ENCODE results near the gene LRRC40. TPM values are rescaled to one million over a fixed set of nuclear protein-coding genes. Genes with fewer than 3 reads are reported as not detected.

Gene LRRC40
- total RNA-seq, 1 donor from 2014 or later: 15.3 TPM

GRCh38 chr1:70221238-70222121 is 16.1 kb upstream of the LRRC40 start, which contains the start of gene SRSF11:
Gene SRSF11, plus strand, starts transcription at chr1:70221380. Its CDS starts 257 bp downstream, at chr1:70221637.
- Histone ChIP-seq H3K4me3 (ENCODE audit: low read depth, low read length) (peak within 1 kb of the TSS; percentile 77), H3K27me3 (ENCODE audit: control insufficient read depth, insufficient read depth, low read length) (no peaks in the 10 kb centered on the region), H3K36me3 (ENCODE audit: control insufficient read depth, insufficient read depth, low read length) (peaks cover 8% of the 10 kb centered on the region)
- DNase-seq (ENCODE audit: low read depth) (peak; percentile 76), FAIRE-seq (no peak)
- TF ChIP-seq CTCF (IDR thresholded peaks at IDR 0.05; ENCODE audit: insufficient read depth, low read length, severe bottlenecking): no peak

GRCh38 chr1:70220517-70221237 is 15.3 kb upstream of the LRRC40 start:
- FAIRE-seq (no peak), DNase-seq (ENCODE audit: low read depth) (no peak)
- Histone ChIP-seq H3K4me3 (ENCODE audit: low read depth, low read length) (peak overlapping the region; percentile 77), H3K27me3 (ENCODE audit: control insufficient read depth, insufficient read depth, low read length) (no peaks in the 10 kb centered on the region), H3K36me3 (ENCODE audit: control insufficient read depth, insufficient read depth, low read length) (peaks cover 9% of the 10 kb centered on the region)
- no peak for TF ChIP-seq CTCF (IDR thresholded peaks at IDR 0.05; ENCODE audit: insufficient read depth, low read length, severe bottlenecking)

- no peak for TF ChIP-seq CTCF (IDR thresholded peaks at IDR 0.05; ENCODE audit: insufficient read depth, low read length, severe bottlenecking)
- no peak overlapping the region for H3K4me3 ChIP-seq (ENCODE audit: low read depth, low read length)
- no peak for FAIRE-seq
These were observed 14.6 kb upstream of the LRRC40 start for GRCh38 chr1:70220015-70220414.

GRCh38 chr1:70211541-70211940 is 6.2 kb upstream of the LRRC40 start:
- H3K27me3 ChIP-seq (ENCODE audit: control insufficient read depth, insufficient read depth, low read length): no peaks in the 10 kb centered on the region
- no peak for TF ChIP-seq CTCF (IDR thresholded peaks at IDR 0.05; ENCODE audit: insufficient read depth, low read length, severe bottlenecking)
- FAIRE-seq: no peak
- H3K4me3 ChIP-seq (ENCODE audit: low read depth, low read length): no peak overlapping the region
- DNase-seq (ENCODE audit: low read depth): no peak
- H3K36me3 ChIP-seq (ENCODE audit: control insufficient read depth, insufficient read depth, low read length): peaks cover 6% of the 10 kb centered on the region

More at GRCh38 chr1:70220015-70220414, 14.6 kb upstream of the LRRC40 start:
- Histone ChIP-seq H3K36me3 (ENCODE audit: control insufficient read depth, insufficient read depth, low read length) (peaks cover 6% of the 10 kb centered on the region), H3K27me3 (ENCODE audit: control insufficient read depth, insufficient read depth, low read length) (no peaks in the 10 kb centered on the region)
- DNase-seq (ENCODE audit: low read depth): no peak

- no peak for DNase-seq (ENCODE audit: low read depth)
- H3K27me3 ChIP-seq (ENCODE audit: control insufficient read depth, insufficient read depth, low read length): no peaks in the 10 kb centered on the region
- peaks cover 6% of the 10 kb centered on the region for H3K36me3 ChIP-seq (ENCODE audit: control insufficient read depth, insufficient read depth, low read length)
- no peak for FAIRE-seq
- no peak for TF ChIP-seq CTCF (IDR thresholded peaks at IDR 0.05; ENCODE audit: insufficient read depth, low read length, severe bottlenecking)
- H3K4me3 ChIP-seq (ENCODE audit: low read depth, low read length): no peak overlapping the region
These were observed 5.4 kb upstream of the LRRC40 start for GRCh38 chr1:70210820-70211219.

Measured in bronchial epithelial cell (primary cell).